HG02623 (cell line): ENCODE results near the gene ERBB4.

Experiments
- ATAC-seq: cut with Tn5 transposase; IDR thresholded peaks from one replicate; pipeline ENCODE4 v1.9.1; 2021; ENCODE audit warnings: moderate library complexity; ENCODE audit not compliant: unreplicated experiment

Gene ERBB4

GRCh38 chr2:211860224-211860623 lies 678.4 kb downstream of the ERBB4 start:
- ATAC-seq, result no peak

GRCh38 chr2:211854832-211855231 lies 683.8 kb downstream of the ERBB4 start:
- no peak for ATAC-seq

GRCh38 chr2:211846714-211847113 lies 691.9 kb downstream of the ERBB4 start:
- no peak for ATAC-seq

- ATAC-seq, result no peak
Measured at GRCh38 chr2:211846036-211846400, 692.6 kb downstream of the ERBB4 start.

GRCh38 chr2:211845338-211846035 lies 693.1 kb downstream of the ERBB4 start:
- ATAC-seq, result no peak

GRCh38 chr2:211837706-211838105 lies 700.9 kb downstream of the ERBB4 start:
- ATAC-seq, result no peak

DNA sequence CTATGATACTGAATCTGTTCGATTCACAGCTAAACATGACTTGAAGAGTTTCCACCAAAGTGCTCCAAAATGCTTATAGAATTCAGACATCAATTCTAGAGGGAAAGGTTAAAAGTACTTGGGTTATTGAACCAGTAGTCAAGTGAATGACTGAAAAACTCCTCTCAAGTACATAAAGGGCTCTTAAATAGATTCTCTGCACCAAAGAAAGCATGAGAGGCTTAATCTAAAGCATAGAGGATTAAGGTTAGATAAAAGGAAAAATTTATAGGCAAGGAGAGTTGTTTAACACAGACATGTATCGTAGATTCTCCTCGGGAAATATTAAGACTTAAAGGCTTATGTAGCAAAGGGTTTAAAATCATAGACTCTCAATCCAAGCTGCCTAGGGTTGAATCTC lies 701.4 kb downstream of the ERBB4 start:
- no peak for ATAC-seq

DNA sequence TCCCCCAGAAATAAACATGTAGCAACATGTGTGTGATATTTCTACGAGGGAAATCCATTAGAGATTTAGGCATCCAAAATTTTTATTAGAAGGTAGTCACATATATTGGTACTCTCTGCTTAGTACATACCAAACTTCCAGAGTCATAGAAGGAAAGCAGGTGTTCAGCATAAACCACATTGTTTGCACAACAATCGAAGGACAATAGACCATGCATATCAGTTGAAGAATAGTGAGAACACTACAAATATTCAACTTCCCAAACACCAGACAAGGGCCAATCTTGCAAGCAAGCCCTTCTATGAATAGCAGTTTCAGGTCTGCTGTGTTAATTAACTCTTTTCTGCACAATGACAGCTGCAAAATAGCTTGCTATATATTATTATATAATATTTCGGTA lies 702.2 kb downstream of the ERBB4 start:
- ATAC-seq, result no peak

- no peak for ATAC-seq
Measured at GRCh38 chr2:211835695-211836094, 702.9 kb downstream of the ERBB4 start.

DNA sequence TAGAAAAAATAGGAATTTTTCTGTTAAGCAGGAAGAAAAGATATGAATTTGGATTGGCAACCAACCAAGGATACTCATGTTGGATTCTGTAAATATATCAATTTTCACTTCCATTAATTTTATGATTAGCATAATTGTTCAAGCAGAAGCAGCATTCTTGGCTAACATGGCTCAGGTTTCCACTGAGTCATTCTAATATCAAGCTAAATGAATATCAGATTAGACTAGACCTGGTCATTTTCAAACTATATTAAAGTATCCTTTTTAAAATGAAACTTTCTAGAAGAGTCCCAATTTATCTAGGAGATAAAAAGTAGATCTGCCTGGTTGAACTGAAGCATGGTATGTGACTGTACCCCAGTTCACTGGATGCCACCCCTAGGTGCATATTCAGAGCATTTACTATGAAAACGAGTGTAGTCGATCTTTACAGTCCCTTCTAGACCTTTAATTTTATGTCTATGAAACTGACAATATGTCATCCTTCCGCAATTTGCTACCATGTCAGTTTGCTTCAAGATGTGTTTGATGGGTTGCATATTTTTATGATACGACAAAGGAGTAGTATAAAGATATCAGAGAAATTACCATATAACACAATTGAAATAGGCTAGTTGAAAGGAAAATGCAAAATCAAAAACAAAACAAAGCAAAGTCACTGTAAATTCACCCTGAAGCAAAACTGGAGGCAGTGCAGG lies 704.9 kb downstream of the ERBB4 start:
- ATAC-seq, result no peak

DNA sequence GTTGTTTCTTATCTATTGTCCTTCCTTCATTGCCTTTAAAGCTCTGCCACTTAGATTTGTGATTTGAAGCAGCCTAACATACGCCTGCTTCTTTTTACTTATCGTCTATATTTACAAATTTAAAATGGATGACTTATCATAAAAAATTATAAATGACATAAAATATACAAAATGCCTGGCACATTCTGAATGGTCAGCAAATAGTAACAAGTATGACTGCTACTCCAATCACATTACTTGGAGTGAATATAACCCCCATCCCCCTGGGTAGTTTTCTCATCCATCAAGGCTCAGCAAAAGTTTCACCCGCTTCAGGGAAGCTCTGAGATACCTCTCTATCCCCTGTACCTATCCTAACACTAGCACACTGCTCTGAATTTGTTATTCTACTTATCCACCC lies 708.9 kb downstream of the ERBB4 start:
- ATAC-seq, result no peak

DNA sequence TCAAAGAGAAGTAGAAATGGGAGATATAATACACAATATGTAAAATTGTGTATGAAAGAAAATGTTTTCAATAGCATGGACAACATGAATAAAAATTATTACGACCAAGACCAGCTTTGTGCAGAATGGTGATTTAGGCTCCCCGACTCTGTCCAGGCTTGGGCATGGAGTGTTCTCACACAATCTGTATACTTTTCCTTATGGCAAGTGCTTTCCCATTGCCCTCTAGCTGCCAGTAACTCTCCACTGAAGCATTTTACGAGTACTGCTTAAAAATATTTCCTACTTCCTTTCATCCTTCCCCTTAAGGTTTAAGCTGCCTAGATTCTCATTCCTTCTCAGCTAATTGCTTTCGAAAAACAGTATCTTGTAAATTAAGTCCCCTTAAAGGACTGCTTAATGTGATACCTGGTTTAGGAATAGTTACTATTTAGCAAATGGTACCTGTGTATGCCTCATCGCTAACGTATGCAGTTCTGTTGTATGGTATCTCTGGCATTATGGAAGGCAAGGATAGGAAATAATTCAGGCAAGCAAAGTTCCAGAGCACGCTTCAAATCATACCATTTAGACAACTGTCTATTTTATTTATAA lies 714.6 kb downstream of the ERBB4 start:
- ATAC-seq, result no peak

GRCh38 chr2:211822686-211823335 lies 715.8 kb downstream of the ERBB4 start:
- ATAC-seq, result no peak

DNA sequence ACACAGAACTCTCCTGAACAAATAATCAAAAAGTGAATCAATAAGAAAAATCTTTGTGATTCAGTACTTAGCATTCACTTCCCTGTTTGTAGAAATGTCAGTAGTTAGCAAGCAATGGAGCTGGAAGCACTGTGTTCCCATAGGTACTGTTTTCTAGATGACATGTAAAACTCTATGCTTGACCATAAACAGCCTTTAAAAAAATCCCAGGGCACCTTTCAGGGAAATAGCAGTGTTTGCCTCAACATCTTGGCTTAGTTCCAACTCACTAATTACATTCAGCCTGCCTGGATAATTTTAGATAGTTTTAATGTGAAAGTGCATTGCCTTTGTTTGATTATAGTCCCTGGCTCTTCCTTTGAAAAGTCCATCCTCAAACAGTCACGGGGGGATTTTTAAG lies 721.8 kb downstream of the ERBB4 start:
- ATAC-seq, result no peak

DNA sequence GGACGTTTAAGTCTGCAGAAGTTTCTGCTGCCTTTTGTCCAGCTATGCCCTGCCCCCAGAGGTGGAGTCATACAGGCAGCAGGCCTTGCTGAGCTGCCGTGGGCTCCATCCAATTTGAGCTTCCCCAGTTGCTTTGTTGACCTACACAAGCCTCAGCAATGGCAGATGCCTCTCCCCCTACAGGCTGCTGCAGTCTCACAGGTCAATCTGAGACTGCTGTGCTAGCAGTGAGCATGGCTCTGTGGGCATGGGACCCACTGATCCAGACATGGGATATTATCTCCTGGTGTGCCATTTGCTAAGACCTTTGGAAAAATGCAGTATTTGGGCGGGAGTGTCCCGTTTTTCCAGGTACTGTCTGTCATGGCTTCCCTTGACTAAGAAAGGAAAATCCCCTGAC lies 726.0 kb downstream of the ERBB4 start:
- ATAC-seq, result no peak

DNA sequence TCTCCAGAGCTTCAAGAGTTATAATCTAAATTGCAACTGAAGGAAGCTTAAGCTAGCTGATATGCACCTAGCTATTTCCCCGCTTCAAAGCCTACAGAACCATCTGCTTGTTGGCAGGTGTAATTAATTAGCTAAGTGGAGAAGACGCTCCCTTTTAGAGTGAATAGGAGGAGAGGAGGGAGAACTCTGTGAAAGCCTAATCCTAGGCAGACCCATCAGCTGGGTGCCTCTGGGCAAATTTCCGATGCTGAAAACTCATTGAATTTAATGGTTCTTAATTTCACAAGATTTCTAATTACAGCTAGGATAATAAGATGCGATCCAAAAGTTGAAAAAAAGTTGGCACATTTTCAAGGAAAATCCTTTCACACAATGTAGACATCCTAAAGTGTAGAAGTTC lies 735.9 kb downstream of the ERBB4 start:
- ATAC-seq, result no peak

DNA sequence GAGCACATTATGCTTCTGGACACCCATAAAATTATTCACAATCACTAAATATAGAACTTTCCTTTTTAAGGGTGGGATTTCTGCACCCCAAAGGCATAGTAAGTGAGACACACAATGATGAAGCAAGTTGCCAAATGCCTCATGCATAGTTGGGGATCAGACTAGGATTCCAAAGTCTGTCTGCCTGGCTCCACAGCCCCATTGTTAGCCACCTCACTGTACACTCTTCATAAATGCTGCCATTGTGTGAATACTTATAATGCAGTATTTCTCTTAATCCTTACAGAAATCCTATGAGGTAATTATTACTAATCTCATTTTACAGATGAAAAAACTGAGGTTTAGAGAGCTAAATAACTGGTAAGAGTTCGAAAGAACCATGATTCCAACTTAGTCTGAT lies 738.6 kb downstream of the ERBB4 start:
- no peak for ATAC-seq

GRCh38 chr2:211798868-211799267 lies 739.7 kb downstream of the ERBB4 start:
- ATAC-seq, result no peak

GRCh38 chr2:211793690-211794089 lies 744.9 kb downstream of the ERBB4 start:
- ATAC-seq, result no peak

- no peak for ATAC-seq
Measured at GRCh38 chr2:211789982-211790381, 748.6 kb downstream of the ERBB4 start.

DNA sequence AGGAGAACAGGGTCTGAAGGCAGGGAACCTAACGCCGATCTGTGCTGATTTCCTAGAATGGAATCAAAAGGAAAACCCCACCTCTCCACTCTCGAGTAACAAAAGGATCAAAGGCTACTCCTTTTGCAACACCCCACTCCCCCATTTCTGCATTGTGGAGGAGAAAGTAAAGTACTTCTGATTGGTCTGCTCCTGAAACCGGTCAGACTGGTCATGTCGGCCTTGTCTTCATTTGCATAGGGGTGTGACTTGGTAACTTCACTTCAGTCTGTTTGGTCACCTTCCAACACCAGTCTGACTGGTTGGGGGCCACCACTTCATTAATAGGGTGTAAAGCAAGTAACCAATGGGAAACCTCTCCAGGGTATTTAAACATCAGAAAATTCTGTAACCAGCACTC lies 771.9 kb downstream of the ERBB4 start:
- no peak for ATAC-seq

DNA sequence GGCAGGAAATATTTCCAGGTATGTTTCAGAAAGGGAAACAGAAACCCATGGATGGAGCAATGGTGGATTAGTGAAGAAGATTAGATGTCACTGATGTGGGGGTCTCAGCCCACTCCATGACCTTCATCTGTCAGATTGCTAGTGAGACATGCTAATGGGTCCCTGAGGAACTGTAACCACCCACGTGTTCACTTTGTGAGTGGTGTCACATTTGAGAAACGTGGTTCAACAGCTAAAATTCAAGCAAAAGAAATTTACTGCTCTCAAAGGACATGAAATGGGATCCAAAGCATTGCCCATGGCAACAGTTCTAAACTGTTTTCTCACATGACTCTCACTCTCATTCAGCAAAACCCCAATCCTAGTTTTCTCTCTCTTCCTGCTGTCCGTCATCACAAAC lies 776.1 kb downstream of the ERBB4 start:
- ATAC-seq, result no peak
